ENCODE measurements around the gene CYP4V2. TPM values are rescaled to one million over a fixed set of nuclear protein-coding genes. Genes with fewer than 3 reads are reported as not detected.

Gene CYP4V2
- total RNA-seq, 1 experiment from 2014 or later: 8.6 TPM

DNA sequence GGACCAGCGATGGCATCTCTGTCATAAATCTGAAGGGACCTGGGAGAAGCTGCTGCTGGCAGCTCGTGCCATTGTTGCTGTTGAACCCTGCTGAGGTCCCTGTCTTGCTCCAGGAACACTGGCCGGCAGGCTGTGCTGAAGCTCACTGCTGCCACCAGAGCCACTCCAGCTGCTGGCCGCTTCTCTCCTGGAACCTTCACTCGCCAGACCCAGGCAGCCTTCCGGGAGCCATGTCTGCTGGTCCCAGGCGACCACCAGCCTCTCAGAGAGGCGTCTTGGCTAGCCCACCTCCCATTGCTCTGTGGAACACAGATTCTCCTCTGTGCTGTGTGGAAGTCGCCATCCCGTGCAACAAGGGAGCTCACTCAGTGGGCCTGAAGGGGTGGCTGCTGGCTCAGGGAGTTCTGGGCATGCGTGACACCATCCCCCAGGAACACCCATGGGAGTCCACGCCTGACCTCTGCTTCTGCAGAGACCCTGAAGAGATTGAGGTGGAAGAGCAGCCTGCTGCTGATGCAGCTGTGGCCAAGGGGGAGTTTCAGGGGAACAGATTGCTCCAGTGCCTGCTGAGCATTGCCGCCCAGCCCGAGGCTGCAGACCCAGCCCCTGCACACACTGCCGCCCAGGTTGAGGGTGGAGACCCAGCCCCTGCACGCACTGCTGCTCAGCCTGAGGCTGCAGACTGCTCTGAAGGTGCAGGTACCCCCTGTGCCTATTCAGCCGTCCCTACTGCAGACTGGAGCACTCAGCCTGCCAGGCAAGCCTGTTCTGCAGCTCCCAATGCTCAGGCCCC is 33.1 kb upstream of the CYP4V2 start (continued):
- TF ChIP-seq EZH2 (IDR thresholded peaks at IDR 0.05) (no peak), CEBPB (IDR thresholded peaks at IDR 0.05; ENCODE audit: low read depth) (no peak)
- TF ChIP-seq, protein P1, sequence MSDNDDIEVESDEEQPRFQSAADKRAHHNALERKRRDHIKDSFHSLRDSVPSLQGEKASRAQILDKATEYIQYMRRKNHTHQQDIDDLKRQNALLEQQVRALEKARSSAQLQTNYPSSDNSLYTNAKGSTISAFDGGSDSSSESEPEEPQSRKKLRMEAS (IDR thresholded peaks at IDR 0.05): no peak
- TF ChIP-seq, protein P2, sequence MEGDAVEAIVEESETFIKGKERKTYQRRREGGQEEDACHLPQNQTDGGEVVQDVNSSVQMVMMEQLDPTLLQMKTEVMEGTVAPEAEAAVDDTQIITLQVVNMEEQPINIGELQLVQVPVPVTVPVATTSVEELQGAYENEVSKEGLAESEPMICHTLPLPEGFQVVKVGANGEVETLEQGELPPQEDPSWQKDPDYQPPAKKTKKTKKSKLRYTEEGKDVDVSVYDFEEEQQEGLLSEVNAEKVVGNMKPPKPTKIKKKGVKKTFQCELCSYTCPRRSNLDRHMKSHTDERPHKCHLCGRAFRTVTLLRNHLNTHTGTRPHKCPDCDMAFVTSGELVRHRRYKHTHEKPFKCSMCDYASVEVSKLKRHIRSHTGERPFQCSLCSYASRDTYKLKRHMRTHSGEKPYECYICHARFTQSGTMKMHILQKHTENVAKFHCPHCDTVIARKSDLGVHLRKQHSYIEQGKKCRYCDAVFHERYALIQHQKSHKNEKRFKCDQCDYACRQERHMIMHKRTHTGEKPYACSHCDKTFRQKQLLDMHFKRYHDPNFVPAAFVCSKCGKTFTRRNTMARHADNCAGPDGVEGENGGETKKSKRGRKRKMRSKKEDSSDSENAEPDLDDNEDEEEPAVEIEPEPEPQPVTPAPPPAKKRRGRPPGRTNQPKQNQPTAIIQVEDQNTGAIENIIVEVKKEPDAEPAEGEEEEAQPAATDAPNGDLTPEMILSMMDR (IDR thresholded peaks at IDR 0.05 in 2 of 3, conservative IDR thresholded peaks at IDR 0.05 in 1 of 3; ENCODE audit: borderline replicate concordance in 1 of 3, insufficient read depth in 1 of 3, low read depth in 2 of 3, low read length in 2 of 3): no peak
- TF ChIP-seq, protein P3, sequence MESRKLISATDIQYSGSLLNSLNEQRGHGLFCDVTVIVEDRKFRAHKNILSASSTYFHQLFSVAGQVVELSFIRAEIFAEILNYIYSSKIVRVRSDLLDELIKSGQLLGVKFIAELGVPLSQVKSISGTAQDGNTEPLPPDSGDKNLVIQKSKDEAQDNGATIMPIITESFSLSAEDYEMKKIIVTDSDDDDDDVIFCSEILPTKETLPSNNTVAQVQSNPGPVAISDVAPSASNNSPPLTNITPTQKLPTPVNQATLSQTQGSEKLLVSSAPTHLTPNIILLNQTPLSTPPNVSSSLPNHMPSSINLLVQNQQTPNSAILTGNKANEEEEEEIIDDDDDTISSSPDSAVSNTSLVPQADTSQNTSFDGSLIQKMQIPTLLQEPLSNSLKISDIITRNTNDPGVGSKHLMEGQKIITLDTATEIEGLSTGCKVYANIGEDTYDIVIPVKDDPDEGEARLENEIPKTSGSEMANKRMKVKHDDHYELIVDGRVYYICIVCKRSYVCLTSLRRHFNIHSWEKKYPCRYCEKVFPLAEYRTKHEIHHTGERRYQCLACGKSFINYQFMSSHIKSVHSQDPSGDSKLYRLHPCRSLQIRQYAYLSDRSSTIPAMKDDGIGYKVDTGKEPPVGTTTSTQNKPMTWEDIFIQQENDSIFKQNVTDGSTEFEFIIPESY (IDR thresholded peaks at IDR 0.05; ENCODE audit: extremely low read depth, insufficient replicate concordance, low read length): no peak

DNA sequence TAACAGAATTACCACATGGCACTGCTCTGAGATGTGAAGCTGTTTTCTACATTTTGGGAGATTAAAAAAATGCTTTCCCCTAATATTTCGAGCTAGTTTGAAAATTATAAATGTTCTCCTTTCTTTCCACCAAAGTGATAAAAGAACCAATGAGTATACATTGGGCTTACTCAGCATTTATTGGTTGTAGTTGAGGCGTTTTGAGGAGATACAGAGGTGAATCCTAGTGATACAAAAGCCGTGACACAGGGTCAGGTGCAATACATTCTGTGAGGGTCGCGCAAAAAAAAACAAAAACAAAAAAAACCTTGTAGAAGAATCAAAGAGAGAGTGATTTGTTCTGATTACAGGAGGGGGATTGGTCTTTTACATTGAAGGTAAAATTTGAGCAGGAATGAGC is 32.4 kb upstream of the CYP4V2 start:
- no peak overlapping the region for H3K9ac ChIP-seq (ENCODE audit: low read length)
- no peak overlapping the region for H3K4me2 ChIP-seq (ENCODE audit: low read length)
- DNase-seq (ENCODE audit: low read depth, low spot score) (no peak), ATAC-seq (no peak)
- ChIA-PET POLR2A (no interaction called here), RAD21 (ENCODE audit: low non-redundant PET in 1 of 2, low total read pairs in 2 of 2, uncharacterized antibody in 2 of 2, unreplicated experiment in 2 of 2) (no interaction called here), CTCF (interaction anchor here (1.1 kb wide), 1 partner anchor 21 kb away, joined by 3 read pairs; no protein-coding TSS in a partner anchor)
- no peaks in the 10 kb centered on the region for H3K79me2 ChIP-seq (ENCODE audit: insufficient read depth, low read length)
- H3K36me3 ChIP-seq (ENCODE audit: control insufficient read depth in 1 of 2, insufficient read depth in 2 of 2, low read length in 2 of 2): no peaks in the 10 kb centered on the region
- H3K27me3 ChIP-seq (ENCODE audit: insufficient read depth, low read length): no peaks in the 10 kb centered on the region
- H3K9me2 ChIP-seq (ENCODE audit: insufficient read depth): no peaks in the 10 kb centered on the region
- H2AFZ ChIP-seq (ENCODE audit: low read depth, low read length, poor library complexity, severe bottlenecking): no peak overlapping the region
- no peak overlapping the region for H3K27ac ChIP-seq (ENCODE audit: low read depth, low read length)
- no TSS peak for BruUV-seq (replicated peaks)
- H3K9me3 ChIP-seq (ENCODE audit: control insufficient read depth in 1 of 2, insufficient read depth in 1 of 2, low read depth in 1 of 2, low read length in 2 of 2): no peaks in the 10 kb centered on the region
- intact Hi-C loops (cut with micrococcal nuclease): no loop called here
- H4K20me1 ChIP-seq (ENCODE audit: insufficient read depth): no peaks in the 10 kb centered on the region
- TF ChIP-seq RAD21 (IDR thresholded peaks at IDR 0.05; ENCODE audit: low read depth): no peak
- TF ChIP-seq, protein P1 (IDR thresholded peaks at IDR 0.05): no peak
- no peak for TF ChIP-seq POLR2A (IDR thresholded peaks at IDR 0.05; ENCODE audit: borderline replicate concordance, extremely low read depth, insufficient read depth, insufficient read length)
- TF ChIP-seq ELF1 (IDR thresholded peaks at IDR 0.05; ENCODE audit: borderline replicate concordance, low read depth): no peak
- TF ChIP-seq, protein P2 (IDR thresholded peaks at IDR 0.05 in 2 of 3, conservative IDR thresholded peaks at IDR 0.05 in 1 of 3; ENCODE audit: borderline replicate concordance in 1 of 3, insufficient read depth in 1 of 3, low read depth in 2 of 3, low read length in 2 of 3): no peak
- TF ChIP-seq JUND (IDR thresholded peaks at IDR 0.05): no peak
- TF ChIP-seq, protein P4, sequence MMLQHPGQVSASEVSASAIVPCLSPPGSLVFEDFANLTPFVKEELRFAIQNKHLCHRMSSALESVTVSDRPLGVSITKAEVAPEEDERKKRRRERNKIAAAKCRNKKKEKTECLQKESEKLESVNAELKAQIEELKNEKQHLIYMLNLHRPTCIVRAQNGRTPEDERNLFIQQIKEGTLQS (IDR thresholded peaks at IDR 0.05): no peak
- no peak for TF ChIP-seq TCF7L2 (IDR thresholded peaks at IDR 0.05; ENCODE audit: borderline replicate concordance, extremely low read depth, insufficient read depth, insufficient read length)
- H3K4me1 ChIP-seq (ENCODE audit: control insufficient read depth in 1 of 2, insufficient read depth in 2 of 2, low read length in 2 of 2): no peaks in the 10 kb centered on the region
- no peak overlapping the region for H3K4me3 ChIP-seq (replicated peaks in 1 of 2; ENCODE audit: low read depth in 1 of 2, low read length in 2 of 2)

Measured in HCT116 (cell line).